AG04449 (cell line): ENCODE data around the gene SERPINB5.

ENCODE experiments used
- CTCF ChIA-PET: fragments of 350-600 bp; formaldehyde crosslinking; extraction: SDS; loops from one replicate; lab custom pipeline; 2021; ENCODE audit warnings: antibody characterized with exemption; lab: Yijun Ruan, JAX
- POLR2A ChIA-PET: fragments of 400-600, 350-600 bp; formaldehyde crosslinking; extraction: SDS; loops from one replicate; lab custom pipeline; 2020; ENCODE audit warnings: antibody characterized with exemption, inconsistent platforms; lab: Yijun Ruan, JAX
- DNase-seq: peaks from one replicate; pipeline ENCODE4 v3.0.0-alpha.2; 2010; ENCODE audit warnings: low read depth, low spot score
- H3K4me3 ChIP-seq: 2 replicates; pipeline ENCODE4 v1.5.1; 2011; ENCODE audit warnings: low read depth, mild to moderate bottlenecking, control low read depth, low read length
- CTCF ChIP-seq: IDR thresholded peaks from one replicate; pipeline ENCODE4 v1.5.1; 2011; ENCODE audit warnings: mild to moderate bottlenecking, moderate library complexity, low read length, control low read depth, inconsistent platforms; ENCODE audit not compliant: insufficient read depth; ENCODE audit errors: missing control alignments

Gene SERPINB5

GRCh38 chr18:63518178-63519012 is 41.6 kb downstream of the SERPINB5 start:
- peak; percentile 36 for DNase-seq
- CTCF ChIA-PET = interaction anchor here (0.6 to 18.1 kb wide), 57 partner anchors 9 to 502 kb away, joined by 3 to 724 read pairs (median 5); partner anchors contain the start of genes SERPINB12 and SERPINB13
- TF ChIP-seq CTCF = peak; percentile 59
- no peak overlapping the region for H3K4me3 ChIP-seq
- POLR2A ChIA-PET = interaction anchor here (0.6 to 0.7 kb wide), 3 partner anchors 23 to 326 kb away, joined by 3 read pairs; no protein-coding TSS in a partner anchor

- no peak for DNase-seq
- ChIA-PET CTCF (interaction anchor here (1.0 to 18.1 kb wide), 11 partner anchors 8 to 323 kb away, joined by 3 to 724 read pairs (median 41); partner anchors contain the start of genes SERPINB12 and SERPINB13), POLR2A (no interaction called here)
- H3K4me3 ChIP-seq = no peak overlapping the region
- TF ChIP-seq CTCF = no peak
These were observed 43.4 kb downstream of the SERPINB5 start for GRCh38 chr18:63520053-63520685.

GRCh38 chr18:63523660-63524059 is 46.9 kb downstream of the SERPINB5 start:
- peak; percentile 25 for TF ChIP-seq CTCF
- H3K4me3 ChIP-seq = no peak overlapping the region
- ChIA-PET CTCF (interaction anchor here (1.0 to 7.1 kb wide), 5 partner anchors 15 to 321 kb away, joined by 3 to 98 read pairs (median 5); no protein-coding TSS in a partner anchor), POLR2A (no interaction called here)
- DNase-seq = no peak

- TF ChIP-seq CTCF = no peak
- ChIA-PET POLR2A (no interaction called here), CTCF (interaction anchor here (1.0 to 7.1 kb wide), 6 partner anchors 10 to 324 kb away, joined by 3 to 98 read pairs (median 34); no protein-coding TSS in a partner anchor)
- H3K4me3 ChIP-seq = no peak overlapping the region
- no peak for DNase-seq
These were observed 50.5 kb downstream of the SERPINB5 start for GRCh38 chr18:63527251-63527650.

GRCh38 chr18:63528863-63529492 is 52.2 kb downstream of the SERPINB5 start:
- no peak overlapping the region for H3K4me3 ChIP-seq
- POLR2A ChIA-PET = no interaction called here
- DNase-seq = no peak
- CTCF ChIA-PET = interaction anchor here (1.0 to 6.0 kb wide), 4 partner anchors 11 to 51 kb away, joined by 3 to 63 read pairs (median 33); no protein-coding TSS in a partner anchor
- no peak for TF ChIP-seq CTCF
